Activated naive CD4-positive, alpha-beta T cell treated with anti-CD3 and anti-CD28 coated beads, Interleukin-2, amount 50 U/mL, for 24 hours (primary cell): ENCODE data around the gene SYT15B.
"Not testable (repeated sequence)": the region's sequence is repeated elsewhere in the genome, so short reads cannot be mapped to it uniquely, and the experiment has no call there.

Experiments used
- H3K27ac Mint-ChIP-seq: one replicate; pipeline ENCODE4 v1.8.0; 2021; ENCODE audit warnings: mild to moderate bottlenecking, mixed read lengths
- H3K27me3 Mint-ChIP-seq: one replicate; pipeline ENCODE4 v1.8.0; 2021; ENCODE audit warnings: mixed read lengths
- H3K36me3 Mint-ChIP-seq: one replicate; pipeline ENCODE4 v1.8.0; 2021; ENCODE audit warnings: mixed read lengths
- H3K4me1 Mint-ChIP-seq: one replicate; pipeline ENCODE4 v1.8.0; 2021; ENCODE audit warnings: mixed read lengths
- H3K4me3 Mint-ChIP-seq: one replicate; pipeline ENCODE4 v1.8.0; 2021; ENCODE audit warnings: mild to moderate bottlenecking, mixed read lengths
- H3K9me3 Mint-ChIP-seq: one replicate; pipeline ENCODE4 v1.8.0; 2021; ENCODE audit warnings: mixed read lengths

The SYT15B gene

DNA sequence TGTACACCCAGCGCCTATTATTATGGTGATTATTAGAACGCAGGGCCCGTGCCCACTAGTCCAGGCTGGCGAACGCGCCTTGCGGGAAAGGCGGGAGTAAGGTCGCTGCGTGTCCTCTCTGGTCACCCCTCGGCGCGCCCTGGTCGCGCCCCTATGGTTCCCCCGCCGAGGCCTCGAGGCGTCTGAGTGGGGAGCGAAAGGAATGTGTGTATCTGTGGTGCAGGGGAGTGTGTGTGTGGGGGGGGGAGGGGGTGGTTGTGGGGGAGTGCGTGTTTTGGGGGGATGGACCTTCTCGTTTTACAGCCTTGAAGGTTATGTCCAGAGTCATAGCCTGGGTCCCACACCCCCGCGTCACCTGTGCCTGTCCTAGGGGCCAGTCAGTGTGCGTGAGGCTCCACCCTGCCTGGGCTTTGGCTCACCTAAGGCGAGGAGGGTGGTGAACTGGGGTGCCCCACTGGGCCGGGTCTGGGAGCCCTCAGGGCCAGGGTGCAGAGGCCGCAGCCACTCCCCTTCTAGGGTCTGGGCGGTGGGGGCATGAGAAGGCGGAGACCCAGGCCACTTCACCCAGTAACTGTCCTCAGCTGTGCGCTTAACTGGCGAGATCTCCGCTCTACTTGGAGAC lies at the start of gene SYT15B:
SYT15B (minus strand) TSS at position 39 of the 622 bp plus-strand sequence. CDS start 952 bp downstream, outside the sequence.
- not testable (repeated sequence) for H3K27me3 Mint-ChIP-seq, H3K4me3 Mint-ChIP-seq, H3K27ac Mint-ChIP-seq, H3K4me1 Mint-ChIP-seq, H3K36me3 Mint-ChIP-seq, H3K9me3 Mint-ChIP-seq

DNA sequence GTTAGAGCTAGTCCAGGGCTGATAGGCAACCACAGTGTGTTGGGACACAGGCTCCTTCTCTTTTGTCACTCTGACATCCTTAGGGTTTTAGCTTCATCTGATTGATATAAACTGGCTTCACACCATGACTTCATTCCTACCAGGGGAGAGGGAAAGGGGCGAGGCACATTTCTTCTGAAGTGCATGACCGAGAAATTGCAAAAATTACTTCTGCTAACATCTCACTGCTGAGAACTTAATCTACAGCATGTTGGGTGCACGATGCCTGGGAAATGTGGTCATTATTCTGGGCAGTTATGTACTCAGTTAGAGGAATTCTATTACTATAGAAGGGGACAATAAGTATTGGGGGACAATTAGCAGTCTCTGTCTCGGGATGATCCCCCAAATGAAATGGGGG lies 16.2 kb upstream of the SYT15B start:
- H3K27me3 Mint-ChIP-seq, H3K27ac Mint-ChIP-seq, H3K36me3 Mint-ChIP-seq, H3K9me3 Mint-ChIP-seq, H3K4me3 Mint-ChIP-seq, H3K4me1 Mint-ChIP-seq: not testable (repeated sequence)

DNA sequence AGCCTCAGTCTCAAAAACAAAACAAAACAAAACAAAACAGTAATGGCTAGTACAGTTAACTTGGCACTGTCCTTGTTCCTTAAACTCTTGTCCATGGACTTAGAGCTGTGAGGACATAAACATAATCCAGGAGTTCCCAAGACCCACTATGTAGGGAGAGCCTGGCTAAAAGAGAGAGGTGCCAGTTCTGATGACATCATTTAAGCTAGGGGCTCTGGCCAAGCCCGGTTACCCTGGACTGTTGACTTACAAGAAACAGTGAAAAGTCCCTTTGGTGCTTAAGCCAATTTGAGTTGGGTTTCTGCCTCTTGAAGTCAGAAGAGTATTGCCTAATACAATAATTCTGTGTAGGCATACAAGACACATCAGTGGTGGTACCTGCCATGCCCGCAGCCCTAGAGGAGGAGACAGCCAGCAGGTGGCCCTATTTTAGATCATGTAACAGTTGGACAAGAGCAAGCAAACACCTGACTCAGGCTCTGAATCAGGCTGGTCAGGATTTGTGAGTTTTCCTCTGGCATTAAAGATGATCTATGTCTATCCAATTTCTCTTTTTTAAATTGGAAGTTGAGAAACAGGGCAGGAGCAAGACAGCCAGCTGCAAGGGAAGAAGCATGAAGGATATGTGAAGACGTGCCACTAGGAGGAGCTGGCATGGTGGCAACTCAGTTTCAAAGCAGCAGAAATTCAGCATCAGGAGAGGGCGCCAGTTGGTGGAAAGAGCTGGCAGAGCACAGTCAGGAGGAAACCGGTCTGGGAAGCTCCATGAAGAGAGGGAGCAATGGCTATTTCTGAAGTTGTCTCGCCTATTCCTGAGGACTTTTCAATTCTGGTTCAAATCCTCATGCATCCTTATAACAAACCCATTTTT lies 12.2 kb upstream of the SYT15B start:
- H3K36me3 Mint-ChIP-seq, H3K4me3 Mint-ChIP-seq, H3K4me1 Mint-ChIP-seq: not testable (repeated sequence)

DNA sequence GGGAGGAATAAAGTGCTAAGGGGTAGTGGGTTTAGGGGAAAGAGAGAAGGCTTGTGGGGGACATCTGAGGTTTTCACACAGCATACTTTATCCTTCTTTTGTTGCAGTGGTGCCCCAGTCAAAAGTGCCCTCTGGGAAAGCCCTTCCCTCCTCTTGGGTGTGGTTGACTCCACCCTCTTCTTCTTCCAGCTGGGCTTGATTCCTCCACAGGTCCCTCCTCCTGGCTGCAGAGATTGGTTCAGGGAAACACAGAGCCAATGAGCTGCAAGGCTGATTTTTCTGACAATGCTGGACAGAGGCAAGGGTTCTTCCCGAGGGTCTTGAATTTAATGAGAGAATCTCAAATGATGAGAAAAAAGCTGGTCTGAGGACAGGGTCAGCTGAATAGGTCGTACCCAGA lies 7.4 kb upstream of the SYT15B start:
- H3K27ac Mint-ChIP-seq, H3K4me3 Mint-ChIP-seq, H3K4me1 Mint-ChIP-seq, H3K27me3 Mint-ChIP-seq, H3K36me3 Mint-ChIP-seq, H3K9me3 Mint-ChIP-seq: not testable (repeated sequence)

More for the DNA sequence above, 12.2 kb upstream of the SYT15B start:
- not testable (repeated sequence) for H3K27me3 Mint-ChIP-seq, H3K9me3 Mint-ChIP-seq, H3K27ac Mint-ChIP-seq

DNA sequence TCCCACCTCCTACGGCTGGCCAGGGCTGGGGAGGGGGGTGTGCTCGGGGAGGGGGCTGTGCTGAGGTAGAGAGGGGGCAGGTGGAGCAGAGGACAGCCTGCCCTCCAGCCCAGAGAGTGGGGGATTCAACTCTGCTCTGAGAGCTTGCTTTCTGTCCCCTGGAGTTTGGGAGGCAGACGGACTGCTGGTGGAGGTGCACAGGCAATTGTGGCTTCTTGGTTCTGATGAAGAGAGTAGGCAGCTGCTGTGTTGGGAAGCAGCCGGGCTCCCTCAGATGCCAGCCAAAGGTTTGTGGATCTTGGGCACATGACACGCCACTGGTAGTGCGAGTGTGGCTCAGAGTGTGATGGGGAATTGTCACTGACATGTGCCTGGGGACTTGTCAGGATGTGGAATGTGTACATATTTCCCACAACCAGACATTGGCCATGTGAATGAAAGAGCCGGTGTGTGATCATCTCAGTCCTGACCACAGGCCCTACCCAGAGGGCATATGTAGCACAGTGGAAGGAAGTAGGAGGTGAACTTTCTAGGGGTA lies 5.3 kb upstream of the SYT15B start:
- H3K4me1 Mint-ChIP-seq, H3K27ac Mint-ChIP-seq, H3K27me3 Mint-ChIP-seq, H3K36me3 Mint-ChIP-seq, H3K4me3 Mint-ChIP-seq, H3K9me3 Mint-ChIP-seq: not testable (repeated sequence)

DNA sequence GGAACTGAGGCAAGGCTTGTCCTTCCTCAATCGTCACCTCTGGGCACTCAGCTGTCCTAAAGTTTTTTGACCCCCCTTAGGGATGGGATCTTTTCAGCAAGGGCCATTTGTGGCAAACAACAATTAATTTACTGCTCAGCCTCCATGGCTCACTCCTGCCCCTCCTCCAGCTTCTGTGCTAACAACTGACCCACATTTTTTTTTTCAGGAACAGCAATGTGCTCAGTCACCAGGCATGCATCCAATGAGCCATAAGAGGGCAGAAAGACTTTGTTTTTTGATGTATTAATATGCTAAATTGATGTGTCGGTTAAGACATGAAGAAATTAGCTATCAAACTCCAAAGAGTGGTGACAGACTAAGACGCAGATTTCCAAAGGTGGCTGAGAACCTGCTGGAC lies 4.7 kb upstream of the SYT15B start:
- not testable (repeated sequence) for H3K4me3 Mint-ChIP-seq, H3K27me3 Mint-ChIP-seq, H3K4me1 Mint-ChIP-seq, H3K27ac Mint-ChIP-seq, H3K9me3 Mint-ChIP-seq, H3K36me3 Mint-ChIP-seq

DNA sequence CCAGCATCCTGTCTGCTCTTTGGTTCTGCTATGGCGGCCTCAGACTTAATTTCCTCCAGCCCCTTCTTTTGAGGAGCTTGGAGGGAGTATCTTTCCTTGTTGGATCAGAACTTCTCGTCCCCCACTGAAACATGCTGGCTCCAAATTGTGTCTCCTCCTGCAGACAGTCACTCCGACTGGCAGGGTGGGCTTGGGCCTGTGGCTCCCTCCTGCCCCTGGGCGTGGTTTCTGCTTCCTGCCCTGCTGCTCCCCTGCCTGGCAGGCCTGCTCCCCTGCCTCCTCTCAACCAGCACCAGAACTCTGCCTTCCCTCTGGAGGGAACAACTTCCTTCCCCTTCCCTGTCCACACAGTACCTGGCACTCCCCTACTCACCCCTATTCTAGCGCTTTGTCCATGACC lies 3.8 kb upstream of the SYT15B start:
- H3K27me3 Mint-ChIP-seq, H3K36me3 Mint-ChIP-seq, H3K4me1 Mint-ChIP-seq, H3K9me3 Mint-ChIP-seq, H3K27ac Mint-ChIP-seq, H3K4me3 Mint-ChIP-seq: not testable (repeated sequence)

DNA sequence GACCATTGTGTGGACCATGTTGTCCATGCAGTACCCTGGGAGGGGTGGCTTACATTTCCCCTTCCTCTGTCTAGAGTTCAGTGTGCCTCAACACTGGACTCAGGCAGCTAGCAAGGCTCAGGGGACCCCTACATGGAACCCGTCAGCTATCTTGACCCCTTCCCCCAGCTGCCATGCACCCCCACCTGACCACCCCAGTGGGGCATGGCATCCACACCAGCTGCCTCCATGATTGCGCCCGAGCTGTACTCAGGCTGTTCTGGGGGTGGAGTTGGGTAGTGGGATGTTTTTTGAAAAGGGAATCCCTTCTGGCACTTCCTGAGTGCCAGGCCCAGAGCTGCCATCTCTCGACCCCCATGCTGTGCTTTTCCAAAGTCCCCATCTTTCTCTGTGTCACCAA lies 1.8 kb upstream of the SYT15B start:
- not testable (repeated sequence) for H3K27me3 Mint-ChIP-seq, H3K36me3 Mint-ChIP-seq, H3K27ac Mint-ChIP-seq, H3K9me3 Mint-ChIP-seq, H3K4me1 Mint-ChIP-seq, H3K4me3 Mint-ChIP-seq

DNA sequence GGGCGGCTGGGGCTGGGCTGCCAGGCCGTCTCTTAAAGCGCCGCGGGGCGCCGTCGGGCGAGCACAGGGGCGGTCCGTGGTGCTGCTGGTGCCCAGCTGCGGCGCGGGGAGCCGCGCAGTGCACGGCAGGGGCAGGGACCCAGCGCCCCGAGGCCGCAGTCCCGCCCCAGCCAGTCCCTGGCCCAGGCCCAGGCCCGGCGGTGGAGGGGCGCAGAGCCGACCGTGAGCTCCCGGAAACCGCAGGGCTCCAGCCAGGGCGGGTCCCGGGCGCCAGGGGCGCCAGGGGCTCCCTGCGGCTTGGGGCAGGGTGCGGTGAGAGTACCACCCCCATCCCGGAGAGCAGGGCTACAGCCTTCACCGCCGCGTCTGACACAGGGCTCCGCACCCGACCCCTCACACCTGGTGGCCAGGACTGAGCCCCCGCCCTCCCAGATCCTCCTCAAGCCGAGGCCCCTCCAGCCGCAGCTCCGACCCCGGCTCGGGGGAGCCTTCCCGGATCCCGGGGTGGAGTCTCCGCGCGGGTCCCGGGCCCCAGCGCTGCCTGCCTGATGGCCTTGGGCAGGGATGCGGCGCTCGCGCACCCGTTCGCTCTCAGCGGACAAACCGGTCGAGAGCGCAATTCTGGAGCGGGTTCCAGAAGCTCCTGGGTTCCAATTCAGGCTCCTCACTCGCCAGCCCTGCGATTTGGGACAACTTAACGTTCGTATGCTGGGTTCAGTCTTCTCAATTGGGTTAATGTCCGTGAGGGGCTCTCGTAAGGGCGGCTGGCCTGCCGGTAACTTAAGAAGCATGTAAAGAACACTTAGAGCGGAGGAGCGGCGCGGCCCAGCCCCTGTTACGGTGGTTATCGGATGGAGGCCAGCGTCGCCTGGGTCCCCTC lies 478 bp downstream of the SYT15B start:
- H3K27ac Mint-ChIP-seq, H3K9me3 Mint-ChIP-seq, H3K4me1 Mint-ChIP-seq, H3K4me3 Mint-ChIP-seq, H3K36me3 Mint-ChIP-seq, H3K27me3 Mint-ChIP-seq: not testable (repeated sequence)

DNA sequence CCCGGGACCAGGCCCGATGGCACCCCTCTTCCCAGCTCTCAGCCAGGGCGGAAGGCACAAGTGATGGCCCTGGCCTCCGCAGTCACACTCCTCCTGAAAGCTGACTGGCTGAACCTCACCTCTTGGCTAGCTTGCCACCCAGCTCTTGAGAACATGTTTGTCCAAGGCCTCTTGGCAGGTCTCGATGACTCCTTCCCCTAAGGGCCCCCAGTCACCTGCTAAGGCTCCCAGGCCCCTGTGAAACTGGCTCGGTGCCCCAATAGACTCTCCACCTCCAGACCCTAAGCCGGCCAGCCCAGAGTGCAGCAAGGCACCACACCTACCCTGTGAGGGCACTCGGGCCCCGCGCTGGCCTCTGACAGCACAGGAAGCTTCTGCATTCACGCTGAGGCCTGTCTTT lies 4.5 kb downstream of the SYT15B start:
- not testable (repeated sequence) for H3K36me3 Mint-ChIP-seq, H3K9me3 Mint-ChIP-seq, H3K4me3 Mint-ChIP-seq, H3K27ac Mint-ChIP-seq, H3K27me3 Mint-ChIP-seq, H3K4me1 Mint-ChIP-seq

DNA sequence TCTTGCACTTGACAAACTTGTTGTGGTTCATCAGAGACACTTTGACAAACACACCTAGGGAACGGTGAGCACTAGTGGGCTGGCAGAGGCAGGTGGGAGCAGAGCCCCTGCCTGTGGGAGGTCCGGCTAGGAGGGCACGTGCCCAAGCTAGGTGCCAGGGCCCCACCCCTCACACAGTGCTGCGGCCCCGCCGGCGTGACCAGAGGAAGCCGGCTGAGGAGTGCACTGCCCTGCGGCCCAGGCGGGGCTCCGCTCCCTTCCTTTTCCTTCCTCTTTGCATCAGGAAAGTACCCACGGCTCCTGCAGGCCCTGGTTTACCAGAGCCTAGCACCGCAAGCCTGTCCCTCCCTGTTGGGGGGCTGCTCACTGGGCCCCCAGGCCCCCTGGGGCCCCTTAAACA lies 7.2 kb downstream of the SYT15B start:
- not testable (repeated sequence) for H3K27ac Mint-ChIP-seq, H3K4me1 Mint-ChIP-seq

DNA sequence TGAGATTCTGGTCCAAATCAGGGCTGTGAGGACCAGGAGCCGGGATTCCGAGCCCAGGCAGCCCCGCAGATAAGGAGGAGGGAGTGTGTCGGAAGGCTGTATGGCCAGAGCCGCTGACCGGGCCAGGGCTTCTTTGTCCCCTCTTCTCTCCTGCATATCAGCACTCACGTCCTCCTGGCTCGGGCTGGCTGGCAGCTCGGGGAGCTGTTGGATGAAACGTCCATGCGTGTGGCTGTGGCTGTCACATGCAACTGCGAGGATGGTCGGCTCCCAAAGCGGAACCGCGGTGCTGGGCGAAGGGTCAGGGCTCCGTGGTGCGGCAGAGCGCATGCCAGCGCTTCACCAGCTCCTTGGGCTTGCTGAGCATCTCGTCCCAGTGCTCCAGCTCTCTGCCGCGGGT lies 9.5 kb downstream of the SYT15B start:
- H3K36me3 Mint-ChIP-seq, H3K9me3 Mint-ChIP-seq, H3K27me3 Mint-ChIP-seq, H3K27ac Mint-ChIP-seq, H3K4me3 Mint-ChIP-seq, H3K4me1 Mint-ChIP-seq: not testable (repeated sequence)

More for the DNA sequence above, 7.2 kb downstream of the SYT15B start:
- not testable (repeated sequence) for H3K4me3 Mint-ChIP-seq, H3K9me3 Mint-ChIP-seq, H3K27me3 Mint-ChIP-seq, H3K36me3 Mint-ChIP-seq

DNA sequence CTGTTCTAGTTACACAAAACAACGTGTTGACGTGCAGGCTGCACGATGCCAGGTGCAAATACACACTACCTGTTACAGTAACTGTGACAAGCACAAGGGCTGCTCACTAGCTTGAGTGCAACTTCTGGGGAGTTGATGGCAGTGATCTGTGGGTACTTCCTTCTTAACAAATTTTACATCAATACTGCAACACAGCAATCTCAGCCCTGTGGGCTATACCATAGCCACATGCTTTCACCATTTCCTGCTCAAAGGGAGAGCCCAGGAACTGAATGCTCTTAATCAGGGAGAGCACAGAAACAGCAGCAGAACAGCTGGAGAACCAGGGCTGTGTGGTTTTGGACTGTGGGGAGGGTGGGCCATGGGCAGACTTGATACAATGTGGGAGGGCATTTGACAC lies 10.2 kb downstream of the SYT15B start:
- H3K9me3 Mint-ChIP-seq, H3K27ac Mint-ChIP-seq, H3K4me1 Mint-ChIP-seq, H3K4me3 Mint-ChIP-seq, H3K27me3 Mint-ChIP-seq, H3K36me3 Mint-ChIP-seq: not testable (repeated sequence)

DNA sequence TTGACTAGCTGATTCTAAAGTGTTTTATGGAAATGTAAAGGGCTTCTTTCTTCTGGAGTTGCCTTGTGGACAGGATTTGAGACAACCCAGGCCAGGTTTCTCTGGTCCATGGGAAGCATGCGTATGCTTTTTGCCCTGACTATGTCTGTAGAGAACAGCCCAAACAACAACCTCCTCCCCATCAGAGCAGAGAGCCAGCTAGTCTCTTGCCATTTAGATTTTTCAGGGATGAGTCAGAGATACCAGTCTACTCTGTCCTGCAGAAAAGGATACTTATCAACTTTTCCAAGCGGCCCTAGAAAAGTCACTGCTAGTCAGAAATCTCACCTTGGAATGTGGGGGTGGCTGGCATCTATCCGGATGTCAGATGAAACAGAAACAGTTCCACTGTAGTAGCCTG lies 11.6 kb downstream of the SYT15B start:
- H3K9me3 Mint-ChIP-seq, H3K27ac Mint-ChIP-seq, H3K4me1 Mint-ChIP-seq: not testable (repeated sequence)

DNA sequence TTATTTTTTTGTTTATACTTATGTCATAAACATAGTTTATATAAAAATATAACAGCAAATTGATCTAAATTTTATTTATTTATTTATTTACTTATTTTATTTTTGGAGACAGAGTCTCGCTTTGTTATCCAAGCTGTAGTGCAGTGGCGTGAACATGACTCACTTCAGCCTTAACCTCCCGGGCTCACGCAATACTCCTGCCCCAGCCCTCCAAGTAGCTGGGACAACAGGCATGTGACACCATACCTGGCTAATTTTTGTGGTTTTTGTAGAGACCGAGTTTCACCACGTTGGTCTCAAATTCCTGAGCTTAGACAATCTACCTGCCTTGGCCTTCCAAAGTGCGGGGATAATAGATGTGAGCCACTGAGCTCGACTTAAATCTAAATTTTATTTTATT lies 13.0 kb downstream of the SYT15B start:
- not testable (repeated sequence) for H3K27me3 Mint-ChIP-seq, H3K27ac Mint-ChIP-seq, H3K9me3 Mint-ChIP-seq, H3K4me3 Mint-ChIP-seq, H3K36me3 Mint-ChIP-seq, H3K4me1 Mint-ChIP-seq

More for the DNA sequence above, 11.6 kb downstream of the SYT15B start:
- not testable (repeated sequence) for H3K36me3 Mint-ChIP-seq, H3K27me3 Mint-ChIP-seq, H3K4me3 Mint-ChIP-seq

DNA sequence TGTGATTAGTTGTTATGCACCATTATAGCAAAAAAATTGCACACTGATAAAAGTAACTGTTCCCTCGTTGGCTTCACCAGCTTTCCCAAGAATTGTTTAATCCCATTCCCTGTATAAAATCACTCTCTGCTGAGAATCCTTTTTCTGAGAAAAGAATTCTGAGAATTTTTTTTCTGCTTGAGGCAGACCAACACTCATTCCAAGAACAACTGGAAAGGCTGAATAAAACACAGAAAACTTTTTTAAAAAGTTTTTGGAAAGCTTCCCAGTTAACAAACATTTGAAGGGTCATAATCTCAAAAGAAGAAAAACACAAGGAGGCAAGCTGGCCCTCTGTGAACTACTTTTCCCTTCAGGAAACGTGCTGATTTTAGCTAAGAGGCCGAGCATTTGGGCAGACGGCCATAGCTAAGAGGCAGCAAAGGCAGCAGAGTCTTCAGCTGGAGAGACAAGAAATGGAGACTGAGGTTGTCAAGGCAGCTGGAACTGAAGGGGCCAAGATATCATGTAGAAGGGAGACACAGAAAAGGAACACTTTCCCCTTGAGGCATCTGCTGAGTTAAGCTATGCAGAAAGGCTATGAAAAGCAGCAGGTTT lies 16.5 kb downstream of the SYT15B start:
- not testable (repeated sequence) for H3K36me3 Mint-ChIP-seq, H3K4me1 Mint-ChIP-seq, H3K27ac Mint-ChIP-seq, H3K9me3 Mint-ChIP-seq, H3K27me3 Mint-ChIP-seq, H3K4me3 Mint-ChIP-seq
